HG02884 (cell line): ENCODE measurements around the gene DIMT1.

Source experiments
- ATAC-seq: cut with Tn5 transposase; IDR thresholded peaks from one replicate; pipeline ENCODE4 v1.9.1; 2021; ENCODE audit warnings: mild to moderate bottlenecking, moderate library complexity; ENCODE audit not compliant: unreplicated experiment

Gene DIMT1

GRCh38 chr5:62403411-62404250 is at the start of gene DIMT1:
Gene DIMT1, minus strand, starts transcription at chr5:62403905. Its CDS starts 133 bp downstream, at chr5:62403772.
- ATAC-seq, result peak; percentile 96

DNA sequence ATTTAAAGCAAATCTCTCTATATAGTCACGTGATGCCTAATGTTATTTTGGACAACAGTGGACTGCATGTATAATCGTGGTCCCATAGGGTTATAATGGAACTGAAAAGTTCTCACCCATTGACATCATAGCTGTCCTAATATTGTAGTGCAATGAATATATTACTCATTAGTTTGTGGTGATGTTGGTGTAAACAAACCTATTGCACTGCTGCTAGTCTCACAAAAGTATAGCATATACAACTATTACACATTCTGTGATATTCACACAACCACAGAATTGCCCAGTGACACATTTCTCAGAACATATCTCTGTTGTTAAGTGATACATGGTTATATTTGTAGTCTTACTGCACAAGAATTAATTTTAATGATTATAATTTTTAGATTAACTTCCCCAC is 46.6 kb upstream of the DIMT1 start:
- ATAC-seq, result no peak

DNA sequence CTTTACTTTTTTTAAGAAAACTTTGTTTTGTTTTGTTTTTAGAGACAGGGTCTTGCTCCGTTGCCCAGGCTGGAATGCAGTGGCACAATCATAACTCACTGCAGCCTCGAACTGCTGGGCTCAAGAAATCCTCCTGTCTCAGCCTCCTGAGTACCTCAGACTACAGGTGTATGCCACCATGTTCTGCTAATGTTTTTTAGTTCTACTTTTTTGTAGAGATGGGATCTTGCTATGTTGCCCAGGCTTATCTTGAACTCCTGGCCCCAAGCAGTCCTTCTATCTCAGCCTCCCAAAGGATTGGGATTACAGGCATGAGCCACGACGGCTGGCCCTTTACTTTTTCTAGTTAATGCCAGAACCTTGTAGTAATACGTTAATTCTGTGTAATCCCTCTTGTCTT is 44.8 kb upstream of the DIMT1 start:
- ATAC-seq, result no peak

GRCh38 chr5:62432621-62433064 is 28.9 kb upstream of the DIMT1 start:
- ATAC-seq, result no peak

DNA sequence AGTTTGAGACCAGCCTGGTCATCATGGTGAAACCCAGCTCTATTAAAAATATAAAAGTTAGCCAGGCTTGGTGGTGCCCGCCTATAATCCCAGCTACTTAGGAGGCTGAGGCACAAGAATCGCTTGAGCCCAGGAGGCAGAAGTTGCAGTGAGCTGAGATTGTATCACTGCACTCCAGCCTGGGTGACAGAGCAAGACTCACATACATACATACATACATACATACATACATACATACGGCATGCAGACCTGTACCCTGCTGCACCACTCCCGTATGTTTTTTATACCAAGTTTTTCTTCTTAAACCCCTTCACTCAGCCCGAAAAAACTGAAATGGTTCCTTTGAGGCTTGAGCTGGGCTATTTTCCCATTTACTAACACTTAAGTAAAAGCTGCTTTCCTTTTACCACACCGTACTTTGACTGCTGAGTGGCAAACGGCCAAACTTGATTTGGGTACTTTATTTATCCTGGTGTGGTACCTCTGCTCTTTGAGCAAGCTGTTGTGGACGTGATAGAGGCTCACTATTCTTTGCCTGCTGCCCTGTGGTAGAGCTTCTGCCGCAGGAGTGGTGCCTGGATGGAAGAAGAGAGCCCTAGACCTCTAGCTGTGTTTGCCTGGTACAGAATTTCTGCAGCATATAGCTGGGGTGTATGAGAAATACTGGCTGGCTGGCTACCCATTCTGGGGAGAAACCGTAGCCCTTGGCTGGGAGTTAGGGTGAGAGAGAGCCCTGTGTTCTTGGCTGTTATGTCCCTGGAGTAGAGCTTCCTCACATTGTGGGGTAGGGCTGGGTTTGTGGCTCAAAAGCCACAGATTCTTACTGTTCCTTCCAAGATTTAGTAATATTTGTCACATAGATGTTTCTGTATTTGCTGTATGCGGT is 28.3 kb upstream of the DIMT1 start:
- ATAC-seq, result no peak

- no peak for ATAC-seq
Measured at GRCh38 chr5:62424763-62425162, 21.1 kb upstream of the DIMT1 start.

DNA sequence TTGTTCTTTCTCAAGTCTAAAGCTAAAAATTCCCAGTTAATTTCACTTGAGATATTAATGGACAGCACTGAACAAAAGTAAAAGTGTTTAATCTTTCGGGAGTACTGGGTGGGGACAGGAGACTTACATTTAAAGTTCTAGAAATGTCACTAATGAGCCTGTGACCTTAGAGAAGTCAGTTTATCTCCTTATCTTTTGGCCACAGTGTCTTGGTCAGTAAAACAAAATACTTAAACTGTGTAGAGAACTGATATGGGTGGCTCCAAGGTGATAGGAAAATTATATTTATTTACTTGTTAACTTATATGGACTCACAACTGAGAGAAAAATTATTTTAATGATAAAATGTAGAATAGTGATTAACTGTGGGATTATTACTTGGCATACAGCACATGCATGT is 17.7 kb upstream of the DIMT1 start:
- ATAC-seq, result no peak

- no peak for ATAC-seq
Measured at GRCh38 chr5:62419609-62420008, 15.9 kb upstream of the DIMT1 start.

- ATAC-seq, result no peak
Measured at GRCh38 chr5:62418462-62419076, 14.9 kb upstream of the DIMT1 start.

DNA sequence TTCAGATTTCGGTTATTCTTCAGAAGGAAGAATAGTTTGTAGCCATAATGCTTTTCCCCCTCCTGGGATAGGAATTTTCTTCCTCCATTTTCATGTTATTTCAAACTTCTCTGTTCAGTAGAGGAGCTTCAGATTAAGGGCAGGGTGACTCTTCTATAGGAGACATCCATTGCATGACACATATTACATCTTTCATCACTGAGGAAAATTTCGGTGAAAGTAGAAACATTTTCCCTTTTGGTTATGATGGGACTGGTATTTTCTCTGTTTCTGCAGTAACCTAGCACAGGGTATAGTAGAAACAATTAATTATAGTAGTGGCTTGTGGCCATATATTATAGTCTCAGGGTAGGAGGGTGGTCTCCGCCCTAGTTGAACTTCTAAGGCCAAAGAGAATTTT is 10.0 kb upstream of the DIMT1 start:
- no peak for ATAC-seq

DNA sequence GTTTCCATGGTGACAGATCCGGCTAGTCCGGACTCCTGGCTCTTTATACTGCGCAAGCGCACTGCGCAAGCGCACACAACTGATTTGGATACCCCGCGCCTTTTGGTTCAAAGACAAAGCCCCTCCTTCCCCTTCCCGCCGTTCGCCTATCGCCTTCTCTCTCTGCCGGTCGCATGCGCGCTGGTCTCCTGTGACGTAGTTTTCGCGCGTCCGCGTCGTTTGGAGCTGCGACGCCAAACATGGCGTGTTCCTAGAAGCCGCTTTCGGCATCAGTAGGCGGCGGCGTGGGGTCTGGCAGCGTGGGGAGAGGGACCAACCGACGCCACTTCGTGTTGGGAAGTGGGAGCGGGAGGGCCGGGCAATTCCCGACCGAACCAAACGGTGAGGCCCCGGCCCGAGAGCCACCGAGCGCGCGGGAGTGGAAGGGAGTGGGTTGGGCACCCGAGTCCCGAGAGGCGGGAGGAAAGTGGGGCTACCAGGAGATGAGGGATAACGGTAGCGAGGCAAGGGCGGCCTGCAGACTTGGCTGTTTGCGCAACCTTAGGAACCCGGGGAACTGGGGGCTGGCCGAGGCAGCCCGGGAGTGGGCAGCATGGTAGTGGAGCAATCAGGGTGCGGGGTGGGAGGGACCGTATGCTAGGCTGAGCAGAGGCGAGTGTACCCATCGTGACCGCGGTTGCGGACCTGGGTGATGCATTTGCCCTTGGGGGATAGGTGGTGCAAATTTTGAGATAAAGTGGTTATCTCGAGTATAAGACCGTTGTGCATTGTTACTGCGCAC is 9.0 kb upstream of the DIMT1 start, which contains the start of gene IPO11:
TSS of gene IPO11 (plus strand) at position 215 of the 781 bp plus-strand sequence. CDS start 24,517 bp downstream, outside the sequence.
- peak; percentile 94 for ATAC-seq

- ATAC-seq, result no peak
Measured at GRCh38 chr5:62395210-62395950, 8.3 kb downstream of the DIMT1 start.

DNA sequence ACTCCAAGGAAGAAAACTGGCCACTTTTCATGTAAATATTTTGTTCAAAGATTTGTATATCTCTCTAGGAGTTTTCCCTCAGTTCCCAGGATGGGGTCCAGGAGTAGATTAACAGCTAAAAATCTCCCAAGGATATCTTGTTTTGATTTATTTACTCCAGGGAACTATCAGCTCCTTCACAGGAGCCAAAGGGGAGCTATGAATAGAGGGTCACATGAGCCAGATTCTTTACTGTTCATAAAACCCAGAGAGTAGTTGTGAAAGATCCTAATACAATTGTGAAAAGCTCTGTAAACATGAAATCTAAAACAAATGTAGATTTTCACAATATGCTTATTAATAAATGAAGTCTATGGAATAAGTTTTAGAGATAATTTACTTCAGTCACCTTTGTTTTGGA is 16.9 kb downstream of the DIMT1 start:
- ATAC-seq, result no peak

GRCh38 chr5:62385816-62386400 is 17.8 kb downstream of the DIMT1 start:
- no peak for ATAC-seq

- ATAC-seq, result no peak
Measured at GRCh38 chr5:62385131-62385530, 18.6 kb downstream of the DIMT1 start.

DNA sequence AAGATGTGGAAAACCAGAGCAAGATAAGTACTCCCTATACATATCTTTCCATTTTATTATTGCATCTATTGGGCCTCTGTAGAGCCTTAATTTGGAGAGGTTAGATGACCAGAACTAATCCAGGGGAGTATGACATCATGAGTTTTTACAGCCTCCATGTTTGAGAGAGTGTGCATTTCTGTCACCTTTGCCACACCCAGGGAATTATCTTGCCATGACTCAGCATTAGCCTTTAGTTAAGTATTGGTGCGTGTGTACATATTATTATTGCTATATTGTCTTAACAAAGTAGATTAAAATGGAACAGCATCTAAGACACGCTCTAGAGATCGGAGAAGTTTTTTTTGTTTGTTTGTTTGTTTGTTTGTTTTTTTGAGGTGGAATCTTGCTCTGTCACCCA is 27.6 kb downstream of the DIMT1 start:
- ATAC-seq, result no peak

DNA sequence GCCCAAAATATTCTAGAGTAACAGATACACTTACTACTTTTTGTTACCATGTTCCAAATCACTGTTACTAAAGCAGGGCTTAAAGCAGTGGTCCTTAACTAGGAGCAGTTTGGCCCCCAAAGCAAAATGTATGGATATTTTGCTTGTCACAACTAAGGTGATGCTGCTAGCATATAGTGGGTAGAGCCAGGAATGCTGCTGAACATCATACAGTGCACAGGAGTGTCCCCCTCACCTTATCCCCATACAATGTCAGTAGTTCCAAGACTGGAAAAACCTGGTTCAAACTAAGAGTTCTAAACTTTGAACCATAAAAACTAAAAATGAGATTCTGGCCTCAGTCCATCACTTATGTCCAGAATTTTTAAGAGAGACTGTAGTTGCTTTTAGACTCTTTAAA is 28.1 kb downstream of the DIMT1 start:
- ATAC-seq, result no peak

DNA sequence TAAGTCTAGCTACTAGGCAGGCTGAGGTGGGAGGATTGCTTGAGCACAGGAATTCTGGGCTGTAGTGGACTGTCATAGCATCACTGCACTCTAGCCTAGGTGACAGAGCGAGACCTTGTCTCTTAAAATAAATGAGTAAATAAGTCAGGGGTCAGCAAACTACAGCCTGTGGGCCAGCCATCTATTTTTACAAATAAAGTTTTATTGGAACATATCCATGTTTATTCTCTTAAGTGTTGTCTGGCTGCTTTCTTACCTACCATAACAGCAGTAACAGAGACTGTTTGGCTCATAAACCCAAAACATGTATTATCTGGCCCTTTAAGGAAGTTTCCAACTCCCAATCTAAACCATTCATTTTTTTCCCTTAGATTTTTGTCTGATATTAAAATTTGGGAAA is 29.6 kb downstream of the DIMT1 start:
- ATAC-seq, result no peak

DNA sequence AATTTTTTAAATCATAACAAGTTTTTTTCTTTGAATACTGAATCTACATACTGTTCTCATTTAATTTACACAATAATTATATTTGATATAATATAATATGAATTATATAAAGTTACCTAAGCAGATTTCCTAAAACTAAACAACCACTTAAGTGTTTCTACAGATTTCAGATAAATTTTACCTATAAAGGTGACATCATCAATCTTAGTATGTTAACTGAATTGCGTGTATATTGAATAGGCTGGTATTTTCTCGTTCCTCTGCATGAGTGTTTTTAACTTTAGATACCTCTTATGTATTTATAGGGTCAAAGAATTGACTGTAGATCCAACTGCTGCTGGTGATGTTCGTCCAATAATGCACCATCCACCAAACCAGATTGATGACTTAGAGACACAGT is 30.3 kb downstream of the DIMT1 start:
- ATAC-seq, result no peak
